Endometrial microvascular endothelial cells (primary cell): ENCODE measurements around the gene PIGN. TPM values are rescaled to one million over a fixed set of nuclear protein-coding genes. Genes with fewer than 3 reads are reported as not detected.
"Not testable (repeated sequence)": the region's sequence is repeated elsewhere in the genome, so short reads cannot be mapped to it uniquely, and the experiment has no call there.

Experiments used
- in situ Hi-C: cut with HindIII; loops from 2 replicates; pipeline ENCODE4 v1.10.0; 2017; ENCODE audit warnings: low sequenced_read_pairs, low pct_unique_long_range_greater_than_20kb; ENCODE audit errors: inconsistent ontology term
- total RNA-seq: library from RNA; depleted of rRNA; stranded (reverse); fragments of >200 nt; gene quantifications from one replicate; pipeline ENCODE4 v1.2.3, GENCODE V29; 2015; ENCODE audit errors: inconsistent ontology term

Gene PIGN
- total RNA-seq, 1 donor from 2014 or later = 33.5 TPM

DNA sequence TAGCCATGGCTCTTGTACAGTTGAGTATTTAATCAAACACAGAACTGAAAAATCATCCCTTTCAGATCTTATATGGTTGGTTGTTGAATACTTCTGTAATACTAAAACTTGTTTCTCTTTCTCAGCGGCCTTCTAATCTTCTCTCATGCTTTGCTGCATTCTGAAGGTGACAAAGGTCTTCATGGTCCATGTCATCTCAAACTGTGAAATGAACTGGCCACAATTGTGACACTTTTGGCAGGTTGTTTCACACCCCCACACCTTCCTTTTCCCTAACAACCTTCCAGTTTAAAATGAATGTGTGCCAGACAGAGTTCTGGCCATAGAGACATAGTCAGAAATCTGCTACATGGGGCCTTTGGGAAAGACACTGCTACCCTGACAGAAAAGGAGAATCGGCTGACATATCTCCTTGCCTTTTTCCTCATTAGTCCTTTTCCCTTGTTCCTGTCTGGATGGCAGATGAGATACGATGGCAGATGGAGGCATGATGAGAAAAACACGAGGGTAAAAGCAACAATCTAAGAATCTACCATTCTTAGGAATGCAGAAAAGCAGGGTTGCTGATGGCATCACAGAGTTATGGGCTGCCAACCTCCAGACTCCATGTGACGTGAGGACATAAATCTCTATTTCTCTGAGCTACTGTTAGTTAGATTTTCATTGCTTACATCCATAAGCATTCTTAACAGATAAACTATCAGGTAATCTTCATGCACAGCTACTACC is 106.5 kb downstream of the PIGN start:
- in situ Hi-C loops = no loop called here

- in situ Hi-C loops = no loop called here
These were observed 113.2 kb downstream of the PIGN start for GRCh38 chr18:62073461-62074281.

DNA sequence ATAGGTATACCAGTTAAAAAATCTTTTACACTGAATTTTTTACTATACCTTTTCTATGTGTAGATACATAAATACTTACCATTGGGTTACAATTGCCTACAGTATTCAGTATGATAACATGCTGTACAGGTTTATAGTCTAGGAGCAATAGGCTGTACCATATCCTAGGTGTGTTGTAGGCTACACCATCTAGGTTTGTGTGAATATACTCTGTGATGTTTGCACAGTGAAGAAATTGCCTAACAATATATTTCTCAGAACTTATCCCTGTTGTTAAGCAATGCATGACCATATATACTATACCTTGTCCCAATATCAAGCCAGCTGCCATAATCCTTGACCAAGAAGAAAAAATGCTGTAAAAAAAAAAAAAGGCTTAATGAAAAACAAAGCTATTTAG is 114.5 kb downstream of the PIGN start:
- in situ Hi-C loops = no loop called here

DNA sequence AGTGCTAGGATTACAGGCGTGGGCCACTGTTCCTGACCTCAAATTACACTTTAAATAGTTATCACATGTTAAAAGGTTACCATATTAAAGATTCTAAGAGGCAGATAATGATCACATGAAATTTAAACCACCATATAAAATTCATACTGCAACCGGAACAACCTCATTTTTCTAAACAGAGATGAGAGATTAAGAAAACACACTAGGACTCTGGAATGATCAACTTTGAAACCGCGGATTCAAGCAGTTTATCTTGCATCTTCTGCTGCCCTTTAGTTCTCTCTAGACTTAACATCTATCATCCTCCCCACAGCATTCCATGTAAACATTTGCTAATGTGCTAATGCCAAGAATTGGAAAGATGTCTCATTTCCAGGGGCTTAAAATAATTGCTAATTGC is 115.8 kb downstream of the PIGN start:
- in situ Hi-C loops = no loop called here

- in situ Hi-C loops = no loop called here
These were observed 116.6 kb downstream of the PIGN start for GRCh38 chr18:62070302-62070701.

DNA sequence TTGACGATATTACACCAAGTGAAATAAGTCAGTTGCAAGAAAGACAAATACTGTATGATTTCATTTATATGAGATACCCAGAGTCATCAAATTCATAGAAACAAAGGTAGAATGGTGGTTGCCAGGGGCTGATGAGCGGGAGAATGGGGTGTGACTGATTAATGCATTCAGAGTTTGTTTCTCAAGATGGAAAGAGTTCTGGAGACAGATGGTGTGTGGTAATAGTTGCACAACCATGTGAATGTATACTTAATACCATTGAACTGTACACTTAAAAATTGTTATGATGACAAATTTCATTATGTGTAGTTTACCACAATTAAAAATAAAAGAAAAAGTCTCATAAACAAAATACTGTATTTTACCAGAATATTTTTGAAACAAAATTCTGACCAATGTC is 117.3 kb downstream of the PIGN start:
- in situ Hi-C loops = no loop called here

DNA sequence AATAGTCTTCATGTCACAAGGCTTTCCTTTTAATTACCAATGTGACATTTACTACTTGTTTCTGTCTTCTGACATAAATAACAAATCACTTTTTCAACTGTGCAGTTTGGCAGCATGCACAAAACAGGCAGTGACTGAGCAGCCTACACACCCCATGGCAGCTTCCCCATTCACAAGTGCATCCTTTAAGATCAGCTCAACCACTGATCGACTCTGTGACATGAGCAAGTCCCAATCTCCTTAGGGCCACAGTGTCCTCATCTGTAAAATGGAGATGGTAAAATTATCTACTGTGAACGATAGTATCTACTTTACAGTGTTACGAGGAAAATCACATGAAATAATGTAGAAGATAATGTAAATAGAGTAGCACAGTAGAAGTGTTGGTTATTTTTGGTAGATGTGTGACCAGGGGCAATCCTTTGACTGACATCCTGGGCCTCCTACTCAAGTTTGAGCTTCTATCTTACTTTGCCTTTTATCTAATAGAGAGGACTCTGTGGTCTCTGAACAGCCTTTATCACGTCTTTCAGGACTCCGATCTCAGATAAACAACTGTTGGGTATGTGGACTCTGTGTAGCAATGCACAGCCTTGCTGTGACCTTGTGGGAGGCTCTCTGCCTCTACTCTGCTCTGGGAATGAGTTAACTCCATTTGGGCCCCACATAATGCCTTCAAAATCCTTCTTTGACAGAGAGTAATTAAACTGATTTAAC is 120.6 kb downstream of the PIGN start:
- in situ Hi-C loops = no loop called here

DNA sequence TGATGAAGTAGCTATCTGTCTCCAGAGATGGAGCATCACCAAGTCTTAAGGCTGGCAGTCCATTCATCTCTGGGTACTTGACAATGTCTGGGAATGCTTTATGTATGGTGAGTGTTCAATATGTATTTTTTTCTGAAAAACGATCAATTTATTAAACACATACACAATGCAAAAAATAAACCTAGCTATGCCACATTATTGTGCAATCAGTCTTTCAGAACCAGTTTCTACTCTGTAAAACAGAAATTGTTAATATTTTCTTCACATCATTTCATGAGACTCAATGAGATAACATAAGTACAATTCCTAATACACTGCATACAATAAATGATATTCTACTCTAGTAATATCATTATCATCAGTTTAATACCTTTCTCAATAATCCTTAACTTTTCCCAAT is 122.5 kb downstream of the PIGN start:
- in situ Hi-C loops = no loop called here

DNA sequence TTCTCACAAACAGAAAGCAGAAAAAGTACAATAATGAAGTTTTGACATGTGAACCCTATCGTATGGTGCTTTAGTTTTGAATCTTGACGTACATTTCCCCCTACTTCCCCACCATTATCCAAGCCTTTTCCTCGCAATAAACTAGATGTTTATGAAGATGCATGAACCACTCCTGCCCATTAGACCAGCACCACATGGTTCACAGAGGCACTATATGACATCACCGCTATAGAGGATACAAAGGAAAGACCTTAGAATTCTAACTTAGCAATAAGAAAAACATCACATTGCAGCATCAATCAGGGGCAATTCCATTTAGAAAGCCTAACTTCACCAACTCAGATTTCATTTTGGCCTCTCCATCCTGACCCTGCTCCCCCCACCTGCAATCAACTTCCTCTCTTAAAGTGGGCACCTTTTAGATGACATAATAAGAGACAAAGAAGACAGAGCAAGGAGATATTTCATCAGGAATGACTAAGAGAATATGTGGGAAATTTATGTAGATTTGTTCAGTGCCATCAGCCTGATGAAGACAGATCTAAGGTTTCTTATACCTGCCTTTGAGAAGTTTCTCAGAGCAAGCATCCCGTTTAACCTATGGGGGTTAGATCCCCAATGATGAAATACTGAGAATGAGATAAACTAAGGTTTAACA is 124.9 kb downstream of the PIGN start:
- in situ Hi-C loops = no loop called here

- in situ Hi-C loops = no loop called here
These were observed 126.0 kb downstream of the PIGN start for GRCh38 chr18:62060820-62061219.

- in situ Hi-C loops = no loop called here
These were observed 131.8 kb downstream of the PIGN start for GRCh38 chr18:62054929-62055498.

DNA sequence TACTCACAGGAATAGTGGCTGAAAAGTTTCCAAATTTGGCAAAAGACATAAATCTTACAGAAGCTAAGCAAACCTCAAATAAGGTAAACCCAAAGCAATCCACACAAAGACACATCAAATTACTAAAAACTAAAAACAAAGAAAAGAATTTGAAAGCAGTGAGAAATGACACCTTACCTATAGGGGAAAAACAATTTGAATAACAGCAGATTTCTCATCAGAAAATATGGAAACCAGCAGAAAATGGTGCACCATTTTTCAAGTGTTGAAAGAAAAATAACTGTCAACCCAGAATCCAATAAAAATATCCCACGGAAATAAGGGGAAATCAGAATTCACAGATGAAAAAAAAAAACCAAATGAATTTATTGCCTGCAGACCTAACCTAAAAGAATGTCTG is 138.6 kb downstream of the PIGN start:
- in situ Hi-C loops = no loop called here

- in situ Hi-C loops = no loop called here
These were observed 141.5 kb downstream of the PIGN start for GRCh38 chr18:62045316-62045715.

- in situ Hi-C loops = no loop called here
These were observed 142.3 kb downstream of the PIGN start for GRCh38 chr18:62044490-62045000.

- in situ Hi-C loops = no loop called here
These were observed 148.7 kb downstream of the PIGN start for GRCh38 chr18:62037989-62038778.

DNA sequence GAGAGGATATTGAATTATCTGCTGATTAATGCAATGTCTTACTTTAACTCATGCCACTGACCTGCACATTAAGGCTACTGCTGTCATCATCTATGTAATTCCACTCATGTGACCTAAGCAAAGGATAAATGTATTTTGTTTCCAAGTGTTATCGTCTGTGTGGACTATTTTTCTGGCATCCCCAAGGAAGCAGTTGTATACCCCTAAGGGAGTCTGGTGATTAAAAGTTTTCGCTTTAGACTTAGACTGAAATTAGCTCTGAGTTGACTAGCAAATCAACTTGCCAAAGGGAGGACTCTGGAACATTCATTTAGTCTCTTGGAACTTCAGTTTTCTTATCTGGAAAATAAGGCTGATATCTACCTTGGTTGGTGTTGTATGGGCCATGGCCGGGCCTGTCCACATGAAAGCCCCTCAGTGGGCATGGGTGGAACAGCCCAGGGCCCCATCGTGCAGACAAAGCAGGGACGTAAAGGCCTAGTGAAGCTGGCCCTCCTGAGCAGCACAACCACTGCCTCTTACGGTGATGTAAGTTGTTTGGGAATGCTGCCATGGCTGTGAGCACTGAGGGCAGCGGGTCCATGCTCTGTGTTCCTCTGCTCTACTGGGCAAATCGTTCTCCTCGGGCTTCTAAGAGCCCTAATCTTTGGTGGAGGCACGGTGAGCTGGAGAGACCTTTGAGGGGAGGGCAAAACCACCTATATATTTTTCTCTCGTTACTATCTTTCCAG is 149.7 kb downstream of the PIGN start:
- in situ Hi-C loops = no loop called here

DNA sequence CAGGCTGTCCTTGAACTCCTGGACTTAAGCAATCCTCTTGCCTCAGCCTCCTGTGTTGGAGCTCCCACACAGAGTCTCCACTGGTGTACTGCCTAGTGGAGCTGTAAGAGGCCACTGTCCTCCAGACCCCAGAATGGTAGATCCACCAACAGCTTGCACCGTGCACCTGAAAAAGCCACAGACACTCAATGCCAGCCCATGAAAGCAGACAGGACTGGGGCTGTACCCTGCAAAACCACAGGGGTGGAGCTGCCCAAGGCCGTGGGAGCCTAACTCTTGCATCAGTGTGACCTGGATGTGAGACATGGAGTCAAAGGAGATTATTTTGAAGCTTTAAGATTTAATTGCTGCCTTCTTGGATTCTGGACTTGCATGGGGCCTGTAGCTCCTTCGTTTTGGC is 152.6 kb downstream of the PIGN start:
- in situ Hi-C loops = not testable (repeated sequence)
